D721Med (cell line): ENCODE data around the gene KCTD16.
A peak's percentile ranks its signal among the peaks of the same experiment; 100 is the strongest.

ENCODE experiments used
- DNase-seq: peaks from one replicate; pipeline ENCODE4 v3.0.0; 2011; ENCODE audit warnings: low spot score; ENCODE audit not compliant: insufficient read length
- FAIRE-seq: peaks from 2 replicates; lab custom pipeline; 2011; peaks lifted over from hg19 to GRCh38; lab: Jason Lieb, UNC
- CTCF ChIP-seq: IDR thresholded peaks from 2 replicates; pipeline ENCODE4 v1.5.1; 2012; ENCODE audit warnings: mild to moderate bottlenecking, control low read depth; ENCODE audit not compliant: insufficient read depth; ENCODE audit errors: missing control alignments

KCTD16 gene

GRCh38 chr5:144352330-144352729, 181.7 kb downstream of the KCTD16 start:
- no peak for DNase-seq
- TF ChIP-seq CTCF, result no peak

GRCh38 chr5:144352732-144353317, 182.2 kb downstream of the KCTD16 start:
- no peak for DNase-seq
- no peak for TF ChIP-seq CTCF
- FAIRE-seq, result no peak

More at GRCh38 chr5:144352330-144352729, 181.7 kb downstream of the KCTD16 start:
- FAIRE-seq, result no peak

- DNase-seq (no peak), FAIRE-seq (no peak)
- no peak for TF ChIP-seq CTCF
Measured at GRCh38 chr5:144356489-144356888, 185.8 kb downstream of the KCTD16 start.

- DNase-seq (no peak), FAIRE-seq (no peak)
- TF ChIP-seq CTCF, result no peak
Measured at GRCh38 chr5:144361406-144361805, 190.7 kb downstream of the KCTD16 start.

GRCh38 chr5:144365885-144366284, 195.2 kb downstream of the KCTD16 start:
- FAIRE-seq (no peak), DNase-seq (no peak)
- TF ChIP-seq CTCF, result no peak

GRCh38 chr5:144367991-144368390, 197.3 kb downstream of the KCTD16 start:
- FAIRE-seq (peak; percentile 32), DNase-seq (no peak)
- TF ChIP-seq CTCF, result no peak

GRCh38 chr5:144368556-144368955, 197.9 kb downstream of the KCTD16 start:
- TF ChIP-seq CTCF, result no peak
- no peak for FAIRE-seq
- DNase-seq, result no peak
